ENCODE results near the gene SPEF2.
"Not testable (repeated sequence)": the region's sequence is repeated elsewhere in the genome, so short reads cannot be mapped to it uniquely, and the experiment has no call there.

The SPEF2 gene

GRCh38 chr5:35842856-35843255 is 225.2 kb downstream of the SPEF2 start:
- TF ChIP-seq CTCF (IDR thresholded peaks at IDR 0.05; ENCODE audit: low read depth, low read length, missing control alignments) = no peak
- no peak overlapping the region for H3K4me3 ChIP-seq (replicated peaks; ENCODE audit: low read depth, low read length)
- no peak for DNase-seq (ENCODE audit: extremely low read depth, low read depth)

GRCh38 chr5:35845508-35845907 is 227.8 kb downstream of the SPEF2 start:
- not testable (repeated sequence) for DNase-seq (ENCODE audit: extremely low read depth, low read depth); H3K4me3 ChIP-seq (replicated peaks; ENCODE audit: low read depth, low read length)

GRCh38 chr5:35847491-35847890 is 229.8 kb downstream of the SPEF2 start:
- TF ChIP-seq CTCF (IDR thresholded peaks at IDR 0.05; ENCODE audit: low read depth, low read length, missing control alignments) = no peak
- no peak overlapping the region for H3K4me3 ChIP-seq (replicated peaks; ENCODE audit: low read depth, low read length)
- no peak for DNase-seq (ENCODE audit: extremely low read depth, low read depth)

GRCh38 chr5:35847961-35848360 is 230.3 kb downstream of the SPEF2 start:
- DNase-seq (ENCODE audit: extremely low read depth, low read depth) = no peak
- no peak overlapping the region for H3K4me3 ChIP-seq (replicated peaks; ENCODE audit: low read depth, low read length)
- no peak for TF ChIP-seq CTCF (IDR thresholded peaks at IDR 0.05; ENCODE audit: low read depth, low read length, missing control alignments)

- H3K4me3 ChIP-seq (replicated peaks; ENCODE audit: low read depth, low read length) = no peak overlapping the region
- TF ChIP-seq CTCF (IDR thresholded peaks at IDR 0.05; ENCODE audit: low read depth, low read length, missing control alignments) = no peak
- DNase-seq (ENCODE audit: extremely low read depth, low read depth) = no peak
Observed at GRCh38 chr5:35849860-35850259, 232.2 kb downstream of the SPEF2 start.

GRCh38 chr5:35850967-35851680 is 233.5 kb downstream of the SPEF2 start:
- no peak for TF ChIP-seq CTCF (IDR thresholded peaks at IDR 0.05; ENCODE audit: low read depth, low read length, missing control alignments)
- no peak for DNase-seq (ENCODE audit: extremely low read depth, low read depth)
- peak overlapping the region; percentile 8 for H3K4me3 ChIP-seq (replicated peaks; ENCODE audit: low read depth, low read length)

- no peak overlapping the region for H3K4me3 ChIP-seq (replicated peaks; ENCODE audit: low read depth, low read length)
- TF ChIP-seq CTCF (IDR thresholded peaks at IDR 0.05; ENCODE audit: low read depth, low read length, missing control alignments) = peak; percentile 18
- DNase-seq (ENCODE audit: extremely low read depth, low read depth) = no peak
Observed at GRCh38 chr5:35852084-35852734, 234.5 kb downstream of the SPEF2 start.
